ENCODE measurements around the gene AIFM3. TPM values are rescaled to one million over a fixed set of nuclear protein-coding genes. Genes with fewer than 3 reads are reported as not detected.
A peak's percentile ranks its signal among the peaks of the same experiment; 100 is the strongest.
"Not testable (repeated sequence)": the region's sequence is repeated elsewhere in the genome, so short reads cannot be mapped to it uniquely, and the experiment has no call there.

Gene AIFM3
- total RNA-seq, 1 donor from 2014 or later, result under 0.01 TPM

DNA sequence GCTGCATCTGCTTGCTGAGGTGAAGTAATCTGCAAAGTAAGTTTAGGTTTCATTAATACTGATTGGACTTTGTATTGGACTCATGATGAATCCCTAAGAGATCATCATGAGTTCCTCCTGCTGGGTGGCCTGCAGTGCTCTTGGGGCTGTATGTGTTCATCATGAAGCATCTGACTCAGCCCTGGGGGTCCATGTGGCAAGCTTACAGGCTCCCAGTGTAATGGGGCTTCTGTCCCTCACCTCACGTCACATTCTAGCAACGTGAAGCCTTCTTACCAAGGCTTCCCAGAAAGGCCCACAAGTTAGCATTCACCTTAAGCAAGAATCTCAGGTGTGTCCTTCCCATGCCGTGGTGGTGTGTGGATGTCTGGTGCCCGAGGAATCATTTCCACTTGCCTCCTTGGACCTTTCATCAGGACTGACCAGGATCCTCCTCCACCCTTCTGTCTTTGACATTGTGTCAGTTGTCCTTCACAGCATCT, 26.1 kb upstream of the AIFM3 start:
- Histone ChIP-seq H3K27me3 (ENCODE audit: control insufficient read depth in 3 of 3, insufficient read depth in 3 of 3, low read length in 3 of 3) (no peaks in the 10 kb centered on the region), H3K4me1 (ENCODE audit: control insufficient read depth in 3 of 3, insufficient read depth in 3 of 3, low read length in 3 of 3) (peaks cover 27 to 42% (median 33%) of the 10 kb centered on the region in 3 donors), H3K36me3 (ENCODE audit: control insufficient read depth in 3 of 3, insufficient read depth in 3 of 3, low read length in 3 of 3) (peaks cover 0 to 10% (median 6%) of the 10 kb centered on the region in 3 donors), H3K9me3 (ENCODE audit: control insufficient read depth in 3 of 3, low read length in 3 of 3) (no peaks in the 10 kb centered on the region), H3K9ac (ENCODE audit: low read depth in 1 of 3, low read length in 3 of 3) (no peak overlapping the region), H3K27ac (ENCODE audit: low read depth, low read length) (no peak overlapping the region), H3K4me3 (ENCODE audit: low read length in 3 of 3) (no peak overlapping the region)

DNA sequence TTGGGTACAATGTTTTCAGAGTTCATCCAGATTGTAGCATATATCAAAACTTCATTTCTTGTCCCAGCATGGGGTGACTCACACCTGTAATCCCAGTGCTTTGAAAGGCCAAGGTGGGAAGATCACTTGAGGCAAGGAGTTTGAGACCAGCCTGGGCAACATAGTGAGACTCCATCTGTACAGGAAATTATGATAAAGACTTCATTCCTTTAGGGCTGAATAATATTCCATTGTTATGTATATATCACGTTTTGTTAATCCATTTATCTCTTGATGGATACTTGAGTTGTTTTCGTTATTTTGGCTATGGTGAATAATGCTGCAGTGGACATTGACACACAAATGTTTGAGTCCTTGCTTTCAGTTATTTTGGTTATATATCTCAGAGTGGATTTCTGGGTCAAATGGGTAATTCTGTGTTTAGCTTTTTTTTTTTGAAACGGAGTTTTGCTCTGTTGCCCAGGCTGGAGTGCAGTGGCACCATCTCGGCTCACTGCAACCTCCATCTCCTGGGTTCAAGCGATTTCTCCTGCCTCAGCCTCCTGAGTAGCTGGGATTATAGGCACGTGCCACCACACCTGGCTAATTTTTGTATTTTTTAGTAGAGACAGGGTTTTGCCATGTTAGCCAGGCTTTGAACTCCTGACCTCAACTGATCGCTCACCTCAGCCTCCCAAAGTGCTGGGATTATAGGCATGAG, 24.7 kb upstream of the AIFM3 start:
- not testable (repeated sequence) for H3K9ac ChIP-seq (ENCODE audit: low read depth in 1 of 3, low read length in 3 of 3); H3K9me3 ChIP-seq (ENCODE audit: control insufficient read depth in 3 of 3, low read length in 3 of 3); H3K27ac ChIP-seq (ENCODE audit: low read depth, low read length); H3K36me3 ChIP-seq (ENCODE audit: control insufficient read depth in 3 of 3, insufficient read depth in 3 of 3, low read length in 3 of 3); H3K4me3 ChIP-seq (ENCODE audit: low read length in 3 of 3); H3K27me3 ChIP-seq (ENCODE audit: control insufficient read depth in 3 of 3, insufficient read depth in 3 of 3, low read length in 3 of 3)
- peaks cover 21 to 42% (median 32%) of the 10 kb centered on the region in 3 donors for H3K4me1 ChIP-seq (ENCODE audit: control insufficient read depth in 3 of 3, insufficient read depth in 3 of 3, low read length in 3 of 3)

GRCh38 chr22:20943104-20943933, 23.7 kb upstream of the AIFM3 start:
- Histone ChIP-seq H3K27me3 (ENCODE audit: control insufficient read depth in 3 of 3, insufficient read depth in 3 of 3, low read length in 3 of 3) (no peaks in the 10 kb centered on the region), H3K36me3 (ENCODE audit: control insufficient read depth in 3 of 3, insufficient read depth in 3 of 3, low read length in 3 of 3) (peaks cover 0 to 5% (median 2%) of the 10 kb centered on the region in 3 donors), H3K27ac (ENCODE audit: low read depth, low read length) (no peak overlapping the region), H3K9ac (ENCODE audit: low read depth in 1 of 3, low read length in 3 of 3) (no peak overlapping the region), H3K4me3 (ENCODE audit: low read length in 3 of 3) (no peak overlapping the region), H3K9me3 (ENCODE audit: control insufficient read depth in 3 of 3, low read length in 3 of 3) (no peaks in the 10 kb centered on the region), H3K4me1 (ENCODE audit: control insufficient read depth in 3 of 3, insufficient read depth in 3 of 3, low read length in 3 of 3) (peaks cover 13 to 36% (median 28%) of the 10 kb centered on the region in 3 donors)

GRCh38 chr22:20944042-20944441, 23.0 kb upstream of the AIFM3 start:
- no peak overlapping the region for H3K4me3 ChIP-seq (ENCODE audit: low read length in 3 of 3)
- peaks cover 11 to 35% (median 26%) of the 10 kb centered on the region in 3 donors for H3K4me1 ChIP-seq (ENCODE audit: control insufficient read depth in 3 of 3, insufficient read depth in 3 of 3, low read length in 3 of 3)
- no peak overlapping the region for H3K9ac ChIP-seq (ENCODE audit: low read depth in 1 of 3, low read length in 3 of 3)
- H3K27ac ChIP-seq (ENCODE audit: low read depth, low read length), result no peak overlapping the region
- no peaks in the 10 kb centered on the region for H3K27me3 ChIP-seq (ENCODE audit: control insufficient read depth in 3 of 3, insufficient read depth in 3 of 3, low read length in 3 of 3)
- peaks cover 0 to 5% (median 0%) of the 10 kb centered on the region in 3 donors for H3K36me3 ChIP-seq (ENCODE audit: control insufficient read depth in 3 of 3, insufficient read depth in 3 of 3, low read length in 3 of 3)
- no peaks in the 10 kb centered on the region for H3K9me3 ChIP-seq (ENCODE audit: control insufficient read depth in 3 of 3, low read length in 3 of 3)

DNA sequence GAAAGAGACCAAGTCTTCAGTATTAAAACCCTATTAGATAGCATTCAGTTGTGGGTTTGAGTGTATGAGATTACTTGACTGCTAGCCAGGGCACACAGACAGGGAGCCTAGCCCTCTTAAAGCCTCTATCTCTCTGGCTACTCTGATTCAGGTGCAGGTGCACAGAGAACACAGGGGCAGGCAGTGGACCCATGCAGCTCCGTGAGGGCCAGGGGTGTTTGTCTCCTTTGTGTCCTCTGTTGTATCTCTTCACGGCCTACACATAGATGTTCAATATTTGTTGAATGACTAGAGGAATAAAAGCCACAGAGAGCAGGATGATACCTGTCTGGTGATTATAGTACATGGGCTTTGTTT, 21.5 kb upstream of the AIFM3 start:
- Histone ChIP-seq H3K27me3 (ENCODE audit: control insufficient read depth in 3 of 3, insufficient read depth in 3 of 3, low read length in 3 of 3) (no peaks in the 10 kb centered on the region), H3K9ac (ENCODE audit: low read depth in 1 of 3, low read length in 3 of 3) (no peak overlapping the region), H3K4me1 (ENCODE audit: control insufficient read depth in 3 of 3, insufficient read depth in 3 of 3, low read length in 3 of 3) (peaks cover 5 to 28% (median 21%) of the 10 kb centered on the region in 3 donors), H3K4me3 (ENCODE audit: low read length in 3 of 3) (no peak overlapping the region), H3K27ac (ENCODE audit: low read depth, low read length) (no peak overlapping the region), H3K36me3 (ENCODE audit: control insufficient read depth in 3 of 3, insufficient read depth in 3 of 3, low read length in 3 of 3) (peaks cover 6 to 12% (median 9%) of the 10 kb centered on the region in 3 donors), H3K9me3 (ENCODE audit: control insufficient read depth in 3 of 3, low read length in 3 of 3) (no peaks in the 10 kb centered on the region)

GRCh38 chr22:20946080-20946986, 20.7 kb upstream of the AIFM3 start:
- peaks cover 5 to 21% (median 17%) of the 10 kb centered on the region in 3 donors for H3K4me1 ChIP-seq (ENCODE audit: control insufficient read depth in 3 of 3, insufficient read depth in 3 of 3, low read length in 3 of 3)
- H3K36me3 ChIP-seq (ENCODE audit: control insufficient read depth in 3 of 3, insufficient read depth in 3 of 3, low read length in 3 of 3), result peaks cover 14 to 16% (median 16%) of the 10 kb centered on the region in 3 donors
- H3K9ac ChIP-seq (ENCODE audit: low read depth in 1 of 3, low read length in 3 of 3), result peak overlapping the region in 1 of 3 donors; percentile 45
- H3K27ac ChIP-seq (ENCODE audit: low read depth, low read length), result no peak overlapping the region
- H3K27me3 ChIP-seq (ENCODE audit: control insufficient read depth in 3 of 3, insufficient read depth in 3 of 3, low read length in 3 of 3), result no peaks in the 10 kb centered on the region
- peak overlapping the region in 1 of 3 donors; percentile 17 for H3K4me3 ChIP-seq (ENCODE audit: low read length in 3 of 3)
- no peaks in the 10 kb centered on the region for H3K9me3 ChIP-seq (ENCODE audit: control insufficient read depth in 3 of 3, low read length in 3 of 3)

DNA sequence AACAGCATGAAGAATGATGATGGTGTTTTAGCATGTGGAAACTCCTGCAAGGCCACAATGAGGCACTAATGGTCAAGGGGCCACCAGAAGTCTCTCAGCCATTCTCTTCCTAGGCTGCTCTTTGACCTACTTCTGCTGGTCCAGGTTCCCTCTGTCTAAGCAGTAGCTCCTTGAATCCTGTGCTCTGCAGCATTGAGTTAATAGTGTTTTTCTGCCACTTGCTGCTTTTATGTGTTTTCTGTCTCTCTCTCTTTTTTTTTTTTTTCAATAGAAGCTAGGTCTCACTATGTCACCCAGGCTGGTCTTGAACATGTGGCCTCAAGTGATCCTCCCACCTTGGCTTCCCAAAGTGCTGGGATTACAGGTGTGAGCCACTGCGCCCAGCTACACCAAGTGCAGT, 20.1 kb upstream of the AIFM3 start:
- Histone ChIP-seq H3K4me3 (ENCODE audit: low read length in 3 of 3) (no peak overlapping the region), H3K27ac (ENCODE audit: low read depth, low read length) (no peak overlapping the region), H3K4me1 (ENCODE audit: control insufficient read depth in 3 of 3, insufficient read depth in 3 of 3, low read length in 3 of 3) (peaks cover 5 to 18% (median 17%) of the 10 kb centered on the region in 3 donors), H3K9me3 (ENCODE audit: control insufficient read depth in 3 of 3, low read length in 3 of 3) (no peaks in the 10 kb centered on the region), H3K9ac (ENCODE audit: low read depth in 1 of 3, low read length in 3 of 3) (peak overlapping the region in 1 of 3 donors; percentile 45), H3K27me3 (ENCODE audit: control insufficient read depth in 3 of 3, insufficient read depth in 3 of 3, low read length in 3 of 3) (no peaks in the 10 kb centered on the region), H3K36me3 (ENCODE audit: control insufficient read depth in 3 of 3, insufficient read depth in 3 of 3, low read length in 3 of 3) (peaks cover 16 to 22% (median 21%) of the 10 kb centered on the region in 3 donors)

- Histone ChIP-seq H3K4me1 (ENCODE audit: control insufficient read depth in 3 of 3, insufficient read depth in 3 of 3, low read length in 3 of 3) (peaks cover 5 to 23% (median 23%) of the 10 kb centered on the region in 3 donors), H3K9me3 (ENCODE audit: control insufficient read depth in 3 of 3, low read length in 3 of 3) (no peaks in the 10 kb centered on the region), H3K27me3 (ENCODE audit: control insufficient read depth in 3 of 3, insufficient read depth in 3 of 3, low read length in 3 of 3) (no peaks in the 10 kb centered on the region), H3K36me3 (ENCODE audit: control insufficient read depth in 3 of 3, insufficient read depth in 3 of 3, low read length in 3 of 3) (peaks cover 18 to 32% (median 21%) of the 10 kb centered on the region in 3 donors), H3K27ac (ENCODE audit: low read depth, low read length) (no peak overlapping the region), H3K4me3 (ENCODE audit: low read length in 3 of 3) (no peak overlapping the region), H3K9ac (ENCODE audit: low read depth in 1 of 3, low read length in 3 of 3) (no peak overlapping the region)
Measured at GRCh38 chr22:20948450-20948849, 18.6 kb upstream of the AIFM3 start.

DNA sequence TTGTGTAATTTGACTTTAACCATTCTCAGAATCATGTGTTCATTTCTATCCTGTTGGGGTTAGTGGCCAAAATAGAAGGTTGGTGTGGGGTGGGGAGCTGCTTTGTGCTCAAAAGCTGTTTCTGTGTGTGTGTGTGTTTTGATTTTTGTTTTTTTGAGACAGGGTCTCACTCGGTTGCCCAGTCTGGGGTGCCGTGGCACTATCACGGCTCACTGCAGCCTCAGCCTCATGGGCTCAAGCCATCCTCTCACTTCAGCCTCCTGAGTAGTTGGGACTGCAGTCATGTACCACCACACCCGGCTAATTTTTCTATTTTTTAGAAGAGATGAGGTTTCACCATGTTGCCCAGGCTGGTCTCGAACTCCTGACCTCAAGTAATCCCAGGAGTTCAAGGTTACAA, 18.1 kb upstream of the AIFM3 start:
- Histone ChIP-seq H3K27ac (ENCODE audit: low read depth, low read length) (no peak overlapping the region), H3K4me3 (ENCODE audit: low read length in 3 of 3) (no peak overlapping the region), H3K9ac (ENCODE audit: low read depth in 1 of 3, low read length in 3 of 3) (no peak overlapping the region), H3K27me3 (ENCODE audit: control insufficient read depth in 3 of 3, insufficient read depth in 3 of 3, low read length in 3 of 3) (no peaks in the 10 kb centered on the region), H3K36me3 (ENCODE audit: control insufficient read depth in 3 of 3, insufficient read depth in 3 of 3, low read length in 3 of 3) (peaks cover 21 to 34% (median 23%) of the 10 kb centered on the region in 3 donors), H3K4me1 (ENCODE audit: control insufficient read depth in 3 of 3, insufficient read depth in 3 of 3, low read length in 3 of 3) (peaks cover 5 to 27% (median 25%) of the 10 kb centered on the region in 3 donors), H3K9me3 (ENCODE audit: control insufficient read depth in 3 of 3, low read length in 3 of 3) (no peaks in the 10 kb centered on the region)

All from skeletal muscle tissue (tissue), 4 donors.